Activated CD8-positive, alpha-beta memory T cell treated with anti-CD3 and anti-CD28 coated beads, Interleukin-2, amount 50 U/mL, for 1 hour (primary cell): ENCODE measurements around the gene PAXX.

Experiments used
- DNase-seq: peaks from one replicate; pipeline ENCODE4 v3.0.0-alpha.2; 2020; ENCODE audit errors: extremely low read depth

Gene PAXX, protein sequence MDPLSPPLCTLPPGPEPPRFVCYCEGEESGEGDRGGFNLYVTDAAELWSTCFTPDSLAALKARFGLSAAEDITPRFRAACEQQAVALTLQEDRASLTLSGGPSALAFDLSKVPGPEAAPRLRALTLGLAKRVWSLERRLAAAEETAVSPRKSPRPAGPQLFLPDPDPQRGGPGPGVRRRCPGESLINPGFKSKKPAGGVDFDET

DNA sequence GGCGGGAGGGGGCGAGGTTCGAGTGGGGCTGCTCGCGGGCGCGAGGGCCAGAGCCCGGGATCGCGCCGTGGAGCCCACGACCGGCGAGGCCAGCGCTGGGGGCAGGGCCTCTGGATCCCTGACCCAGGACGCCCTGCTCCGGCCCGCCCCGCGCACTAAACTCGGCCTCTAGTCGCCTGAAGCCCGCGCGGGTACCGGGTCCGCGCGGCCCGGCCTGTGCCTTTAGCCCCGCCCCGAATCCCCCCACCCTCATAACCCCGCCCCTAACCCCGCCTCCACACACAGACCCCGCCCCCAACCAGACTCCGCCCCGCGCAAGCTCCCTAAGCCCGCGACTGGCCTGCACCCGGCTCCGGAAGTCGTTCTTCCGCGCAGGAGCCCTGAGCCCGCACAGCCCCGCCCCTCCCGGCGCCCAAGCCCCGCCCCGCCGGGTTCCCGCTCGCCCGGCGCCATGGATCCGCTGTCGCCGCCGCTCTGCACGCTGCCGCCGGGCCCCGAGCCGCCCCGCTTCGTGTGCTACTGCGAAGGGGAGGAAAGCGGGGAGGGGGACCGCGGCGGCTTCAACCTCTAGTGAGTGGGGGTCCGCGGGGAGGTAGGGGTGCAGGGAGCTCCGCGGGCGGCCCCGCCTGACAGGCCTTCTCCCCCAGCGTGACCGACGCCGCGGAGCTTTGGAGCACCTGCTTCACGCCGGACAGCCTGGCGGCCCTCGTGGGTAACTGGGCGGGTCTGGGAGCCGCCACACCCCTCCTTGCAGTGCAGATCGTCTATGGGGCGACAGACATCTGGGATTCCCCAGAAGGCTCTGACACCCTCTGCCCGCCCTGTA is at the start of gene PAXX:
Gene PAXX (plus strand): TSS at position 430 of the 826 bp plus-strand sequence. CDS start 22 bp downstream, at position 452.
- peak; percentile 76 for DNase-seq

DNA sequence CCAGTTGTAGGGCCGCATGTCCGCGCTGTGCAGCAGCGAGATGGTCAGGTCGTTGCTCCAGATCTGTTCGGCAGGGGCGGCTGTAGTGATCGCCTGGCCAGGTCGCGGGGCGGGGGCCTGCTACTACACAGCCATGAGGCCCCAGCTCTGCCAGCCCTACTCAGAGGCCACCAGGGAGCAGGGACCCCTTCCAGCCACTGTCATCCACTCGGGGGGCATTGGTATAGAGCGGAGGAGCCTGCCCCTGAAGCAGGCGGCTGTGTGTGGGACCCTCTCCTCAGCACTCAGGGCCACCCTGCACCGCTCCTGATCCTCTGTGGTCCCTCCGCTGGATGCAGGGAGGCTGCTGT is 49.4 kb upstream of the PAXX start:
- no peak for DNase-seq

DNA sequence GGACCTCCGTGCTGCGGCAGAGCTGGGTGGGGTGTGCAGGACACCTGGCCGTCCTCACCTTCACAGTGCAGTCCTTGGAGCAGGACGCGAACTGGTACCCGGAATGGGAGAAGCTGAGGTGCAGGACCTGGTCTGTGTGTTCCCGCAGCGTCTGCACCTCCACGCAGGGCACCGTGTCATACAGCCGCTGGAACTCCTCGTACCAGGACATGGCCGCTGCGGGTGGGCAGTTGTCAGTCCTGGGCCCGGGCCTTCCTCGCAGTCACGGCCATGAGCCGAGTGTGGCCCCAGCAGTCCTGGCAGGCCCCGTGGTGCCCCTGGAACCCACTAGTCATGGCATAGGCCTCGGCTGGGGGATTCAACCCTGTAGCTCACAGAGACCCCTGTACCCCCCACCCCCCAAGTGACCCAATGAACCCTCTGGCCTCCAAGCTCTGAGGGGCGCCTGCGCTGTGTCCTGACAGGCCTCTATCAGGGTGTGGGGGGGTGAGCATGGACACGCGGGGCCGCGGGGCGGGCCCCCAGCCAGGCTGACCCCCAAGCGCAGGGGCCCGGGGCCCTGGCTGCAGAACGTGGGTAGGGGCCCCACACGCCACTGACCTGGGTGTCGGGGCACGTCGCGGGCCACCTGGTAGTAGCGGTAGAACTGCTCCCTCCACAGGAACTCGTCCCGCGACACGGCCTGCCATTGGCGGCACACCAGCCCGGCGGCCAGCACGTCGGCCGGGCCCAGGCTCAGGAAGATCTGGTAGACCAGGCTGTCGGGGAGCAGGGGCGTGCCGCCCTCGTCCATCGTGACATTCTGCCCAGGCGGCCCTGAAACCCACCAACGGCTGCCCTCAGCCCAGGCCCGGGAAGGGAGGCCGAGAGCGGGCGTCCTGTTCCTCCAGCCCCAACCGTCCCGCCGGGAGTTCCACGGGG is 48.7 kb upstream of the PAXX start:
- DNase-seq, result no peak

DNA sequence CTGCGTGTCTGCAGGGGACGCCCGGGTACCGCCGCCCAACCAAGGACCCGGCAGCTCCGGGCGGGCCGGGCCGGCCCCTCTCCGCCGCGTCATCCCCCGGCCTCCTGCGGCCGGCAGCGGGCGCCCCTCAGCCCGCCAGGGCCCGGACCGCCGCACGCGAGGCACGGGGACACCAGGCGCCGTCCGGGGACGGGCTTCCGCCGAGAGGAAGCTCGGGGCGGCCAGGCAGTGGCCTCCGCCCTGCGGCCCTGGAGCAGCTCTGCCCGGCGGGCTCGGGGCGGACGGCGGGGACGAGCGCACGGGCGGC is 48.1 kb upstream of the PAXX start:
- no peak for DNase-seq

DNA sequence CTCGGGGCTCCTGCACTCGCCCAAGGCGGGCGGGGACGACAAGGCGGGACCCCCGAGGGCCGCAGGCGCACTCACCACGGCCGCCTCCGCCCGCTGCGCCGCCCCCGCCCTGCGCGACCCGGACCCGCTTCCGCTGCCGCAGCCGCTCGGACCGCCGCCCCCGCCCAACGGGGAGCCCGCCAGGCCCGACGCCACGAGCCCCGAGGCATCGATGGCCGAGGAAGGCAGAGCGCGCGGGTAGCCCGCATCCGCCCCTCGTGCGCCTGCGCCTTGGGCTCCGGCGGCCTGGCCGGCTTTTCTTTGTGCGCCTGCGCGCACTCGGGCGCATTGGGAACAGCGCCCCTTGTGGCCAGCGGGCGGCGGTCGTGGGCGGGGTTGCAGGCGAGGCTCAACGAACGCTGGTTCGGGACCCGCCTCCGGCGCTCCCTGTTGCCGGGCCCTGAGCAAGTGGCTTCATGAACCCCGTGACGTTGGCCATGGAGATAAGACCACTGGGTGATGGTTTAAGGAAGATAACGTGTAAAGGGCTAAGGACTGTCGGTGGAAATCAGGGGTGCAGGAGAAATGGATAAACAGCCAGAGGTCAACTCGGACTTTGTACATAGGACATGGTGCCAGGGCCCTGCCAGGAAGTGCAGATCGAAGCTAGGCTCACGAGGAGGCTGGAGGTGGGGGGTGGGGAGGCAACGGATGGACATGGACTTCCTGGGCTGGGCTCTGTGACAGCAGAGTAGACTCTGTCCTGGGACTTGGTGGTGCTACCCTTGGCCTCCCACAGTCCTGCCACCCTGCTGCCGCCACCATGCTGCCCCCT is 47.5 kb upstream of the PAXX start, which contains the start of the genes C8G and FBXW5:
Gene C8G (plus strand): TSS at position 725 of the 814 bp plus-strand sequence. CDS start 78 bp downstream, at position 803.
Gene FBXW5 (minus strand): TSS at position 220 of the 814 bp plus-strand sequence. CDS start 655 bp downstream, outside the sequence.
- DNase-seq, result peak; percentile 74

DNA sequence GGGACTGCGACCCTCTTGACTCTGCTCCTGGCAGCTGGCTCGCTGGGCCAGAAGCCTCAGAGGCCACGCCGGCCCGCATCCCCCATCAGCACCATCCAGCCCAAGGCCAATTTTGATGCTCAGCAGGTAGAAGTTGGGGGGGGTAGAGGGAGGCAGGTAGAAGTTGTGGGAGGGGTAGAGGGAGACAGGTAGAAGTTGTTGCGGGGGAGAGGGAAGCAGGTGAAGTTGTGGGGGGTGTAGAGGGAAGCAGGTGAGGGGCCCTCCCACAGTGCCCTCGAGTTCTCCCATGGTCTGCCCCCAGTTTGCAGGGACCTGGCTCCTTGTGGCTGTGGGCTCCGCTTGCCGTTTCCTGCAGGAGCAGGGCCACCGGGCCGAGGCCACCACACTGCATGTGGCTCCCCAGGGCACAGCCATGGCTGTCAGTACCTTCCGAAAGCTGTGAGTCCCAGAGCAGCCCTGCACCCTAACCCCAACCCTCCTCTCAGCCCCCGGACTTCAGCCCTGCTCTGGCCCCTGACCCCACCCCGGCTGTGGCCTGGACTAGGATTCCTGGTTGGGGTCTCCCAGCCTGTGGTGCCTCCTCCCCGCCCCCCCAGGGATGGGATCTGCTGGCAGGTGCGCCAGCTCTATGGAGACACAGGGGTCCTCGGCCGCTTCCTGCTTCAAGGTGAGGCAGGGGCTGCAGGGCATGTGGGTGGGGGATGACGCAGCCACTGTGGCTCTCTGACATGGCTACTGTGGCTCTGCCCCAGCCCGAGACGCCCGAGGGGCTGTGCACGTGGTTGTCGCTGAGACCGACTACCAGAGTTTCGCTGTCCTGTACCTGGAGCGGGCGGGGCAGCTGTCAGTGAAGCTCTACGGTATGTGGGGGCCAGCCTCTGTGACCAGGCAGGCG is 46.6 kb upstream of the PAXX start:
- DNase-seq, result no peak

DNA sequence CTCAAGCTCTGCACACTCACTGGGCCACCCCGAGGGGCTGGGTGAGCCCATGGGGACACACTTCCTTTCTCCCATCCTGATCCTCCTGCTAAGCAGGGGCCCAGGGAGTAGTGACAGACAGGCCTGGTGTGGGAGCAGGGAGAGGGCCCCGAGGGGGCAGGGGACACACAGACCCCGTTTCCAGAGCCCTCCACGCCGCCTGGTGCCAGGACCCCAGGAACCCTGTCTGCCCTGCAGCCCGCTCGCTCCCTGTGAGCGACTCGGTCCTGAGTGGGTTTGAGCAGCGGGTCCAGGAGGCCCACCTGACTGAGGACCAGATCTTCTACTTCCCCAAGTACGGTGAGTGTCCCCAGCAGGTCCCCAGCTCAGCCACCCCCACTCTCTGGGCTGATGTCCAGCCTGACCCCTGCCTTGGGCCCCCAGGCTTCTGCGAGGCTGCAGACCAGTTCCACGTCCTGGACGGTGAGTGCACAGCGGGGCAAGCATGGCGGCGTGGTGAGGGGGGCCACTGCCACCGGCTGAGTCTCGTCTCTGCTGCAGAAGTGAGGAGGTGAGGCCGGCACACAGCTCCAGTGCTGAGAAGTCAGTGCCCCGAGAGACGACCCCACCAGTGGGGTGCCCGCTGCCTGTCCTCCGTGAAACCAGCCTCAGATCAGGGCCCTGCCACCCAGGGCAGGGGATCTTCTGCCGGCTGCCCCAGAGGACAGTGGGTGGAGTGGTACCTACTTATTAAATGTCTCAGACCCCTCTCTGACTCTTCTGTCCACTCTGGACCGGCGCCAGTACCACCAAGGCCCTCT is 45.8 kb upstream of the PAXX start:
- DNase-seq, result no peak

DNA sequence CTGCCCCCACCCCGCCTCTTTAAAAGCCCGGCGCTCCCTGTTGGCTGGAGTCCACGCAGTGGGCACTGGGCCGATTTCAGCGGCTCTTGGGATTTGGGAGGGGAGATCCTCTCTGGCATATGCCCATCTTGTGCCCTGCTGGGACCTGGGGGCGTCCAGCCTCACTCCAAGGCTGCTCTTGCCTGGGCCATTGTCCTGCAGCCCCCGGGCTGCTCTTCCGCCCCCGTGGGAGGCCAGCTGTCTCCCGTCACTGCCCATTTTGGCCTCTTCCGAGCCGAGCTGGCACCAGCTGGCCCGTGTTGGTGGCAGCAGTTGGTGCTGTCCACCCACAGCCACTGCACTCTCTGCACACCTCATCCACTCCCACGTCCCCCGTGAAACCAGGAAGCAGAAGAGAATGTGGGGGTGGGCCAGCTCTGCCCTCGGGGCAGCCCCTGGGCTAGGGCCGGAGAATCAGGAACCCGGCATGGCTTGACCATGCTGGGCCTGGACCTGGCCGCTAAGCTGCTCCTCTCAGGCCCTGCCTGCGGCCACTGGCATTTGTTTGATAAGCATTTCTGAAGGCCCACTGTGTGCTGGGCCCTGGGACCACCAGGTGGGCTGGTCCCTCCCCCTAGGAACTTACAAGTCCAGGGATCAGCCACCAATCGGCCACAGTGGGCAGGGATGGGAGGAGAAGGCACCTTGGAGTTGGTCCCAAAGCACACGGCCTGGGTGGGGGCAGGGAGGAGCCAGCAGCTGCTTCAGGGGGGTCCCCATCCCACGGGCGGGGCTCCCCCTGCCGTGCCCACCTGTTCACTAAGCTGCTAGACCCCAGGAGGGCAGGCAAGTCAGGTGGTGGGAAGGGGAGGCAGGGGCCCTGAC is 45.0 kb upstream of the PAXX start:
- DNase-seq, result no peak

DNA sequence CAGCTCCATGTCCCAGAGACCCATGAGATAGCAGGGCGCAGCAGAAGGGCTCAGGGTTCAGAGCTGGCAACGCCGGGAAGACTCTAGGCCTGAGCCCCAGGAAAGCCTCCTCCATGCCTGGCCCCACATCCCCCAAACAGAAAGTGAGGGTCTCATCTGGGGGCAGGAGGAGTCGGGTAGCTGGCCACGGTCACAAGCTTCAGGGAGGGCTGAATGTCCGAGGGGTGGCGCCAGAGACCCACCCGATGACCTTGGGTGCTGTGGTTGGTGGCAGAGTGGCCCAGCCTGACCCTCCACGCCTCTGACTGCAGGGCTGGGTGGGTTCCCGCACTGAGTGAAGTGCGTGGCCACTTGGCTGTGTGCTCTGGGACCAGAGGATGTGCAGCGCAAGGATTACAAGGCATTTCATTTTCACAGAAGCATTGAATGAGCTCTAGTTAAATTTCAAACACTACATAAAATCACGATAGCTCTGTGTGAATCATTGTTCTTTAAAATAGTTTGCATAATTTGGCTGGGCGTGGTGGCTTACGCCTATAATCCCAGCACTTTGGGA is 44.2 kb upstream of the PAXX start:
- no peak for DNase-seq

DNA sequence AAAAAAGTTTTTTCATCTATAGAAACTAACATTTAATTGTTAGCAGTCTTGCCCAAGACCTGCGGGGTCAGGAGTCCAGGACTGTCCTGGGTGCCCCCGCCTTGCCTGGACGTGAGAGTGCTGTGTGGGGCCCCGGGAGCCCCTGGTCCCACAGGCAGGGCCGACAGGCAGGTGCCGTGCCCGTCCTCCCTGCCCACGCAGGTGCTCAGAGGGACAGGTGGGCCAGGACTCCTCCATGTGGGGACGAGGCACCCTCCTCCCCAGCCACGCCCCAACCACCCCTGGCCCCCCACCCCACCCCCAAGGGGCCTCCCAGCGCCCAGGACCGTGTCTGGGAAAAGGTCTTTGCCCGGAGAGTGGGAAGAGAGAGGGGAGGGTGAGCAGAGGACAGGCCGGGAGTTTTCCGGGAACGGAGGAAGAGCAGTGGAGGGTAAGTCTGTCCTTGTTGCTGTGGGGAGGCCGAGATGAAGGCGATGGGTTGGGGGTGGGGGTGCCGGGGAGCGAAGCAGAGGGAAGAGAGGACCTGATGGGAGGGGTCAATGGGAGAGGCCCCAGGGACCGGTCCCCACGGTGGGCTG is 42.9 kb upstream of the PAXX start:
- DNase-seq, result no peak

DNA sequence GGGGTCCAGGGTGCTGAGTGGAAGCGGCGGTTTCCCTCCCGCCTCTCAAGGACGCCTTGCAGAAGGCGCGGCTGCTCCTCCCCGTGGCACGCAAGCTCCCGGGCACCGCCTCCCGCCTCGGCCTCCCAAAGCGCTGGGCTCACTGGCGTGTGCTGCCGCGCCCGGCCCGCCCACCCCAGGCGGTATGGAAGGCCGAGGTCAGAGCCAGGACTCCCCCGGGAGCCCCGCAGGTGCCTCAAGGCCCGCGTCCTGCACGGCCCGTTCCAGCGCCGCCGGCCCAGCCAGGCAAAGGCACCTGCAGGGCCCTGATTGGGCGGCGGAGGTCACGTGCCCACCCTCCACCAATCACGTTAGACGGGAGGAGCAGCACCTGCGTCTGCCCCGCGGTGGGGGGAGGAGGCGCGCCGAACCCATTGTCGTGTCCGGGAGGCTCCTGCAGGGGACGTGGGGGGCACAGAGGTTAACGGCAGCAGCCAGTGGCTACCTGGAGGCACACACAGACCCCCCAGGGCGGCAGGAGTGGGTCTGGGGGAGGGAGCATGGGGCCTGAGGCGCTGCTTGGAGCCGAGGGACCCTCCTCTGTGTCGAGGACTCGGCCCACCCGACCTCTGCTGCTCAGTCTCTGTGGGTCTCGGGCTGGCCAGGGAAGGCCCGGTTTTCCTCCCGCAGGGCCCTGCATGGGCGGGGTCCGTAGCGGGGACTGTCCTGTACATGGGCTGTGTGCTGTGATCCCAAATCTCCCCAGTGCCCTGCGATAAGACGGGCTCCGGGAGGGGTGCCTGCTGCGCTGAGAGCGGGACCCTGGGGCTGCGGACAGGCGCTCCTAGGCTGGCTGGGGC is 42.2 kb upstream of the PAXX start:
- DNase-seq, result peak; percentile 87

DNA sequence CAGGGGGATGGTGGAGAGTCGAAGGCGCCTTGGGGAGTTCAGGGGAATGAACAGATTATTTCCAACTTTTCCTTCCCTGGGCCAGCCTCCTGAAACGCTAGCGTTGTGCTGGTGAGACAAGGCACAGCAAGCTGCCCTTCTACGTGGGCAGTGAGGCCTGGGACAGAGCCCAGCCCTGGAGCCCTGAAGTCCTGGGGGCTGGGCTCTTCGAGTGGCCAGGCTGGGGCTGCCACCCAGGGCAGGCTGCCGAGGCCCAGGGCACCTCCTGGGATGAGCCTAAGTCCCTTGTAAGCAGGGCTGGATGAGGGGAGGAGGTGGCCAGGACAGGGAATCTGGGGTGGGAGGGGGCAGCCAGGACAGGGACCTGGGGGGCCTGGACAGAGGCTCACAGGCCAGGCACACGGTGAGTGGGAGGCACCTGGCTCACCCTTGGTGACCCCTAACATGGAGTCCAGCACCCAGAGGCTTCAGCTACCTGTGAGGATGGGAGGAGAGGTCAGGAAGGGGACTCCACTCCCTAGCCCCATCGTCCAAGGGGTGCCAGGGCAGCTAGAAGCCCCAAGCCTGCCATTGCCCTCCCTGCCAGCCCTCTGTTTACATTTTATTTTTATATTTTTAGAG is 41.5 kb upstream of the PAXX start:
- DNase-seq, result no peak

DNA sequence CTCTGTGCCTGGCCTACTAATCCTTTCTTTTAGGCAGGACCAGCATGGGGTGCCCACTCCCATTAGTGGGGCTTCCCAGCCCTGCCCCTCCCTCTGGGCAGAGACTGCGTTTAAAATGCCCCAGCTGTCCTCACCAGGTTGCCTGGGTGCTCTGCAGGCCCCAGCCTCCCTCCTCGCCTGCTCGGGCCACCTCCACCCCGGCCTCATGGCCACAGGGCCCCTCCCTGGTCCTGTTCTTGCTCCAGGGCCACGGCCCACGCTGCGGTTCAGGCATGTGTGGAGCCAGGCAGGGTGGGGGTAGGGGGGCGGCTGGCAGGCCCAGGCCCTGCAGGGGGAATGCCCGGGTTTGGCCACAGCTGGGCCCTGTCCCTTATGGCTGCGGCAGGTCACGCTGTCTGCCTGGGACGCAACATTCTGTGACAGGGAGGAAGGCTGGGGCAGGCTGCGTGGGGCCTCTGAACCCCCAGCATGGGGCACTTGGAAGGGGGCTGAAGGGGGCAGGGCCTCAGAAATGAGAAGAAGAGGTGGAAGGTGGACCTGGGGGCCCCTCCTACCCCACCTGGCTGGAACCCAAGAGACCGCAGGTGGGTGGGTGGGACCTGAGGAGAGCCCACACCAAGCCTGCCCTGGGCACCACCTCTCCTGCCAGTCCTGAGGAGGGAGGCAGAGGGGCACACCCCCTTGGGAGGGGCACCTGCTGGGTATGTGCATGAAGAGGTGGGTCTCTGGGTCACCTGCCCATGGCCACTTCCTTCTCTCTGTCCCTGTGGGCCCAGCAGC is 40.5 kb upstream of the PAXX start, which contains the start of gene LCN12:
Gene LCN12 (plus strand): TSS at position 733 of the 780 bp plus-strand sequence. CDS start 55 bp downstream, outside the sequence.
- no peak for DNase-seq

DNA sequence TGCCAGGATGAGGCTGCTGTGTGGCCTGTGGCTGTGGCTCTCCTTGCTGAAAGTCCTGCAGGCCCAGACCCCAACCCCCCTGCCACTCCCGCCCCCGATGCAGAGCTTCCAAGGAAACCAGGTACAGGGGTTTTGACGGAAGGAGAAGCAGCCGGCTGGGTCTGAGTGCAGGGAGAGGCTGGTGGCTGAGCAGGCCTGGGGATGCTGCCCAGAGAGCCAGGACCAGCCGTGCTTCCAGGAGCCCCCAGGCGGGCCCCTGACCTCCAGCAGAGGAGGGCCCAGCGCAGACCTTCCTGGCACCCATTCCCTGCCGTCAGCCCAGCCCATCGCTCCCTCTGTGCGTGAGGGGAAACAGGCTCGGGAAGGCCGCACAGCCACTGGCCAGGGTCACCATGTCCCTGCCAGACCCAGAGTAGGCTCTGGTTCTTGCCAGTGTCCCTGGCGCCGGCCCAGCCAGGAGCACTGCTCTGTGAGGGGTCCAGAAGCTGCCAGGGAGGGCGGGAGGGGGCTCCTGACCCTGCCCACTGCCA is 39.8 kb upstream of the PAXX start:
- no peak for DNase-seq
